Right atrium auricular region (tissue), 2 donors: ENCODE measurements around the gene PCNT. TPM values are rescaled to one million over a fixed set of nuclear protein-coding genes. Genes with fewer than 3 reads are reported as not detected.

ENCODE experiments used
- DNase-seq: peaks from one replicate; pipeline ENCODE4 v3.0.0-alpha.2; 2019; ENCODE audit warnings: low spot score
- H3K27ac ChIP-seq, 2 donors: fragments of 200-600 bp; sonication (generic); 1 replicate in 1 of 2; 2 replicates in 1 of 2; pipeline ENCODE4 v1.5.1; 2016 to 2019
- H3K27me3 ChIP-seq, 2 donors: fragments of 200-600 bp; sonication (generic); one replicate each; pipeline versions ENCODE4 v1.5.1 to v1.6.0; 2017 to 2019
- H3K36me3 ChIP-seq: fragments of 200-600 bp; sonication (generic); one replicate; pipeline ENCODE4 v1.5.1; 2016
- H3K4me1 ChIP-seq, 2 donors: fragments of 200-600 bp; sonication (generic); one replicate each; pipeline versions ENCODE4 v1.5.1 to v1.6.0; 2017 to 2019
- H3K4me3 ChIP-seq, 2 donors: fragments of 200-600 bp; sonication (generic); 1 replicate in 1 of 2; 2 replicates in 1 of 2; pipeline ENCODE4 v1.5.1; 2017 to 2019; ENCODE audit warnings: mild to moderate bottlenecking in 1 of 2, moderate library complexity in 1 of 2
- H3K9me3 ChIP-seq, 2 donors: fragments of 200-600 bp; sonication (generic); one replicate each; pipeline ENCODE4 v1.5.1; 2019
- total RNA-seq, 2 donors: library from RNA; depleted of rRNA; stranded (reverse); fragments of >200 nt; gene quantifications; one replicate each; pipeline ENCODE4 v1.1.0, GENCODE V29; 2016
- TF ChIP-seq, protein P1 (sequence below), 2 donors: fragments of 200-600 bp; sonication (generic); IDR thresholded peaks; one replicate each; pipeline ENCODE4 v1.5.1; 2019; ENCODE audit warnings: antibody characterized with exemption in 2 of 2

PCNT gene
- total RNA-seq, 2 donors from 2014 or later: 31.7 to 40.3 TPM

DNA sequence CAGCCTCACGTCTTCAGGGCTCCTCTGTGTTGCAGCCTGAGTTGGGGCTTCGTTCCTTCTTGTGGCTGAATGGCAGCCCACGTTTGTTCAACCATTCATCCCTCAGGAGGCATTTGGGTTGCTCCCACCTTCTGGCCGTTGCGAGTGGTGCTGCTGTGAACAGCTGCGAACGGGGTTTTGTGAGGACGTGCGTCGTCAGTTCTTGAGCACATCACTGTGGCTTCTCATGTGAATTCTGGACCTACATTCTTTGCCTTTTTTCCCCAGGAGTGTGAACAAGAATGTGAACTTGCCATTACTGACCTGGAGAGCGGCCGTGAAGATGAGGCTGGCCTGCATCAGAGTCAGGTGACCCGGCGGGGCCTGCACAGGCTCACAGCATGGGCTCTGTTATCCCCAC, 21.9 kb downstream of the PCNT start:
- no peak for DNase-seq
- H3K27me3 ChIP-seq: no peaks in the 10 kb centered on the region
- H3K27ac ChIP-seq: no peak overlapping the region
- H3K4me1 ChIP-seq: no peaks in the 10 kb centered on the region
- H3K4me3 ChIP-seq: no peak overlapping the region
- TF ChIP-seq, protein P1, sequence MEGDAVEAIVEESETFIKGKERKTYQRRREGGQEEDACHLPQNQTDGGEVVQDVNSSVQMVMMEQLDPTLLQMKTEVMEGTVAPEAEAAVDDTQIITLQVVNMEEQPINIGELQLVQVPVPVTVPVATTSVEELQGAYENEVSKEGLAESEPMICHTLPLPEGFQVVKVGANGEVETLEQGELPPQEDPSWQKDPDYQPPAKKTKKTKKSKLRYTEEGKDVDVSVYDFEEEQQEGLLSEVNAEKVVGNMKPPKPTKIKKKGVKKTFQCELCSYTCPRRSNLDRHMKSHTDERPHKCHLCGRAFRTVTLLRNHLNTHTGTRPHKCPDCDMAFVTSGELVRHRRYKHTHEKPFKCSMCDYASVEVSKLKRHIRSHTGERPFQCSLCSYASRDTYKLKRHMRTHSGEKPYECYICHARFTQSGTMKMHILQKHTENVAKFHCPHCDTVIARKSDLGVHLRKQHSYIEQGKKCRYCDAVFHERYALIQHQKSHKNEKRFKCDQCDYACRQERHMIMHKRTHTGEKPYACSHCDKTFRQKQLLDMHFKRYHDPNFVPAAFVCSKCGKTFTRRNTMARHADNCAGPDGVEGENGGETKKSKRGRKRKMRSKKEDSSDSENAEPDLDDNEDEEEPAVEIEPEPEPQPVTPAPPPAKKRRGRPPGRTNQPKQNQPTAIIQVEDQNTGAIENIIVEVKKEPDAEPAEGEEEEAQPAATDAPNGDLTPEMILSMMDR (IDR thresholded peaks at IDR 0.05): no peak
- no peaks in the 10 kb centered on the region for H3K9me3 ChIP-seq
- peaks cover 43% of the 10 kb centered on the region for H3K36me3 ChIP-seq

GRCh38 chr21:46346296-46347202, 22.6 kb downstream of the PCNT start:
- no peaks in the 10 kb centered on the region for H3K27me3 ChIP-seq
- H3K27ac ChIP-seq: peak overlapping the region in 1 of 2 donors; percentile 8
- TF ChIP-seq, protein P1 (IDR thresholded peaks at IDR 0.05): no peak
- H3K9me3 ChIP-seq: no peaks in the 10 kb centered on the region
- H3K4me3 ChIP-seq: no peak overlapping the region
- DNase-seq: no peak
- H3K36me3 ChIP-seq: peaks cover 50% of the 10 kb centered on the region
- no peaks in the 10 kb centered on the region for H3K4me1 ChIP-seq

- peak overlapping the region in 1 of 2 donors; percentile 8 for H3K27ac ChIP-seq
- DNase-seq: no peak
- TF ChIP-seq, protein P1 (IDR thresholded peaks at IDR 0.05): no peak
Measured at GRCh38 chr21:46347203-46347550, 23.2 kb downstream of the PCNT start.

DNA sequence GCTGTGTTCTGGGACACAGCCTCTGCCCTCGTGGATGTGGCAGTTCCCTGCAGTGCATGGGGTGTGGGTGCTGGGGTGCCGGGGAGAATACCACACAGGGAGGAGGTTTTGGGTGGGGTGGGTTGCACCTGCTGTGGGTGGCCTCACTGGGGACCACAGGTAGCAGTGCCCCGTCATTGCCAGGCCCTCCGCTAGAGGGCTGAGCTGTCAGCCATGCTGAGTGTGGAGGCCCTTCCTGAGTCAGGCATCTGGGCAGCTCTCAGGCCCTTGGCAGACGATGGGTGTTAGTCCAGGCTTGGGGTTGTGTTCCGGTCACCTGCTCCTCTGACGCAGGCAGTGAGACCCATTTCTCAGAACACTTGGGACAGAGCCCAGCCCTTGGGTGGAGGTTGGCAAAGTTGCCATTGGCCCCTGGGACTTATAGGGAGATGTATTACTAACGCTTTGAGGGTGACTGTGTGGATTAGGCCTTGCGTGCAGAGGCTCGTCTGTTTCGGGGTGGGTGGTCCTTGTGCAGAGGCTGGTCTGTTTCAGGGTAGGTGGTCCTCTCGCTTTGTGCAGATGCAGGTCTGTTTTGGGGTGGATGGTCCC, 23.9 kb downstream of the PCNT start:
- Histone ChIP-seq H3K27ac (peak overlapping the region in 1 of 2 donors; percentile 48), H3K27me3 (no peaks in the 10 kb centered on the region), H3K9me3 (no peaks in the 10 kb centered on the region), H3K36me3 (peaks cover 63% of the 10 kb centered on the region), H3K4me3 (no peak overlapping the region), H3K4me1 (no peaks in the 10 kb centered on the region)
- DNase-seq: peak; percentile 64
- TF ChIP-seq, protein P1 (IDR thresholded peaks at IDR 0.05): peak; percentile 17 to 32

More at GRCh38 chr21:46347203-46347550, 23.2 kb downstream of the PCNT start:
- no peaks in the 10 kb centered on the region for H3K4me1 ChIP-seq
- H3K27me3 ChIP-seq: no peaks in the 10 kb centered on the region
- H3K9me3 ChIP-seq: no peaks in the 10 kb centered on the region
- no peak overlapping the region for H3K4me3 ChIP-seq
- H3K36me3 ChIP-seq: peaks cover 56% of the 10 kb centered on the region

- Histone ChIP-seq H3K36me3 (peaks cover 77% of the 10 kb centered on the region), H3K4me3 (no peak overlapping the region), H3K27me3 (no peaks in the 10 kb centered on the region), H3K4me1 (no peaks in the 10 kb centered on the region), H3K9me3 (no peaks in the 10 kb centered on the region), H3K27ac (no peak overlapping the region)
- TF ChIP-seq, protein P1 (IDR thresholded peaks at IDR 0.05): no peak
- DNase-seq: no peak
Measured at GRCh38 chr21:46349134-46349760, 25.3 kb downstream of the PCNT start.
